Activated T-helper 9 cell treated with anti-CD3 and anti-CD28 coated beads, Interleukin-2, amount 50 U/mL, for 16 hours (primary cell): ENCODE measurements around the gene COL27A1.

Source experiments
- DNase-seq: peaks from one replicate; pipeline ENCODE4 v3.0.0-alpha.2; 2020; ENCODE audit warnings: low read depth

Gene COL27A1

GRCh38 chr9:114207034-114207810, 51.9 kb downstream of the COL27A1 start:
- no peak for DNase-seq

GRCh38 chr9:114207845-114208244, 52.5 kb downstream of the COL27A1 start:
- DNase-seq, result no peak

GRCh38 chr9:114209151-114209550, 53.8 kb downstream of the COL27A1 start:
- DNase-seq, result no peak

- no peak for DNase-seq
These were observed 54.8 kb downstream of the COL27A1 start for GRCh38 chr9:114210136-114210535.

- DNase-seq, result no peak
These were observed 55.4 kb downstream of the COL27A1 start for GRCh38 chr9:114210691-114211276.

GRCh38 chr9:114212826-114213225, 57.5 kb downstream of the COL27A1 start:
- no peak for DNase-seq

- no peak for DNase-seq
These were observed 58.2 kb downstream of the COL27A1 start for GRCh38 chr9:114213566-114213965.

GRCh38 chr9:114214181-114214580, 58.8 kb downstream of the COL27A1 start:
- no peak for DNase-seq

GRCh38 chr9:114214686-114215414, 59.5 kb downstream of the COL27A1 start:
- DNase-seq, result no peak

GRCh38 chr9:114216081-114216480, 60.7 kb downstream of the COL27A1 start:
- no peak for DNase-seq

GRCh38 chr9:114216976-114217375, 61.6 kb downstream of the COL27A1 start:
- DNase-seq, result no peak

- DNase-seq, result no peak
These were observed 63.2 kb downstream of the COL27A1 start for GRCh38 chr9:114218264-114219120.

- no peak for DNase-seq
These were observed 64.8 kb downstream of the COL27A1 start for GRCh38 chr9:114220061-114220541.

GRCh38 chr9:114221706-114222465, 66.5 kb downstream of the COL27A1 start:
- DNase-seq, result no peak

GRCh38 chr9:114223564-114224246, 68.4 kb downstream of the COL27A1 start:
- no peak for DNase-seq

- no peak for DNase-seq
These were observed 68.9 kb downstream of the COL27A1 start for GRCh38 chr9:114224247-114224610.

GRCh38 chr9:114225561-114226212, 70.3 kb downstream of the COL27A1 start:
- no peak for DNase-seq

- DNase-seq, result no peak
These were observed 71.1 kb downstream of the COL27A1 start for GRCh38 chr9:114226246-114227055.

GRCh38 chr9:114227288-114228015, 72.1 kb downstream of the COL27A1 start:
- no peak for DNase-seq
